Superior temporal gyrus (tissue), 1 donor: Measurements from ENCODE around the gene DDX1.
"Not testable (repeated sequence)": the region's sequence is repeated elsewhere in the genome, so short reads cannot be mapped to it uniquely, and the experiment has no call there.

Experiments used
- DNase-seq: peaks from one replicate; pipeline ENCODE4 v3.0.0-alpha.2; 2016; ENCODE audit errors: extremely low spot score

DDX1 gene

GRCh38 chr2:15616850-15617777 is 25.4 kb downstream of the DDX1 start:
- no peak for DNase-seq

- DNase-seq: no peak
Measured at GRCh38 chr2:15617778-15618448, 26.2 kb downstream of the DDX1 start.

- DNase-seq: no peak
Measured at GRCh38 chr2:15618449-15618855, 26.8 kb downstream of the DDX1 start.

GRCh38 chr2:15619076-15619475 is 27.4 kb downstream of the DDX1 start:
- DNase-seq: no peak

- DNase-seq: no peak
Measured at GRCh38 chr2:15619510-15619909, 27.8 kb downstream of the DDX1 start.

- DNase-seq: no peak
Measured at GRCh38 chr2:15619938-15620337, 28.3 kb downstream of the DDX1 start.

- no peak for DNase-seq
Measured at GRCh38 chr2:15620340-15620739, 28.7 kb downstream of the DDX1 start.

- DNase-seq: no peak
Measured at GRCh38 chr2:15620857-15621471, 29.3 kb downstream of the DDX1 start.

- not testable (repeated sequence) for DNase-seq
Measured at GRCh38 chr2:15621472-15621870, 29.8 kb downstream of the DDX1 start.

GRCh38 chr2:15622214-15622613 is 30.5 kb downstream of the DDX1 start:
- DNase-seq: no peak

- DNase-seq: no peak
Measured at GRCh38 chr2:15622614-15623480, 31.2 kb downstream of the DDX1 start.

GRCh38 chr2:15623481-15623796 is 31.8 kb downstream of the DDX1 start:
- no peak for DNase-seq

- no peak for DNase-seq
Measured at GRCh38 chr2:15623898-15624541, 32.4 kb downstream of the DDX1 start.

GRCh38 chr2:15624903-15625302 is 33.2 kb downstream of the DDX1 start:
- no peak for DNase-seq

GRCh38 chr2:15625344-15626036 is 33.8 kb downstream of the DDX1 start:
- DNase-seq: no peak

- no peak for DNase-seq
Measured at GRCh38 chr2:15626126-15626525, 34.5 kb downstream of the DDX1 start.

GRCh38 chr2:15626967-15627366 is 35.3 kb downstream of the DDX1 start:
- no peak for DNase-seq

- DNase-seq: no peak
Measured at GRCh38 chr2:15627817-15628684, 36.4 kb downstream of the DDX1 start.
